HCT116 (cell line): ENCODE results near the gene CDKL4.

Source experiments
- CEBPB ChIP-seq: IDR thresholded peaks from 2 replicates; pipeline ENCODE4 v1.6.1; 2012; ENCODE audit warnings: low read depth
- CTCF ChIP-seq, 3 experiments: fragments of 200-600 bp in 1 of 3; sonication (generic) in 1 of 3; IDR thresholded peaks in 2 of 3; conservative IDR thresholded peaks in 1 of 3; 2 replicates each; pipeline ENCODE4 v1.5.1; 2012 to 2017; ENCODE audit warnings: low read depth in 2 of 3, low read length in 2 of 3, antibody characterized with exemption in 1 of 3, borderline replicate concordance in 1 of 3, control low read depth in 1 of 3, mild to moderate bottlenecking in 1 of 3, mixed read lengths in 1 of 3, mixed run types in 1 of 3, moderate library complexity in 1 of 3; ENCODE audit not compliant: insufficient read depth in 1 of 3
- MAX ChIP-seq: IDR thresholded peaks from 2 replicates; pipeline ENCODE4 v1.6.1; 2012
- POLR2AphosphoS5 ChIP-seq: IDR thresholded peaks from 2 replicates; pipeline ENCODE4 v1.6.1; 2011; ENCODE audit warnings: mild to moderate bottlenecking, low read depth, low read length, moderate library complexity
- SP1 ChIP-seq: IDR thresholded peaks from 2 replicates; pipeline ENCODE4 v1.6.1; 2012; ENCODE audit warnings: low read depth

GRCh38 chr2:39290433-39290832 lies 46.7 kb upstream of the CDKL4 start:
- TF ChIP-seq MAX: no peak
- TF ChIP-seq CTCF (IDR thresholded peaks at IDR 0.05 in 2 of 3, conservative IDR thresholded peaks at IDR 0.05 in 1 of 3; ENCODE audit: borderline replicate concordance in 1 of 3, insufficient read depth in 1 of 3, low read depth in 2 of 3, low read length in 2 of 3): no peak
- no peak for TF ChIP-seq CEBPB
- TF ChIP-seq POLR2AphosphoS5: no peak
- TF ChIP-seq SP1: no peak
